K562 (cell line): ENCODE data around the gene OSBPL7. TPM values are rescaled to one million over a fixed set of nuclear protein-coding genes. Genes with fewer than 3 reads are reported as not detected.

Source experiments
- ATF7 ChIP-seq: fragments of 450-650 bp; IDR thresholded peaks from 2 replicates; pipeline ENCODE4 v1.7.1; 2014; ENCODE audit warnings: mild to moderate bottlenecking, moderate library complexity
- E2F1 ChIP-seq: sonication (generic); formaldehyde crosslinking; IDR thresholded peaks from 2 replicates; pipeline ENCODE4 v1.8.1; 2023; ENCODE audit warnings: mild to moderate bottlenecking, missing genetic modification reagents, moderate library complexity
- ETS1 ChIP-seq: conservative IDR thresholded peaks from 2 replicates; pipeline ENCODE4 v1.6.1; 2011; ENCODE audit warnings: low read depth, mild to moderate bottlenecking, low read length; ENCODE audit not compliant: control insufficient read depth
- EZH2 ChIP-seq: IDR thresholded peaks from 2 replicates; pipeline ENCODE4 v1.6.1; 2012; ENCODE audit warnings: low read depth, mild to moderate bottlenecking, inconsistent platforms, low read length, borderline replicate concordance
- GMEB1 ChIP-seq: fragments of 250-450 bp; sonication (Bioruptor Pico); IDR thresholded peaks from 2 replicates; pipeline ENCODE4 v1.4.0; 2020; ENCODE audit warnings: mild to moderate bottlenecking
- HDAC2 ChIP-seq: fragments of 450-650 bp; IDR thresholded peaks from 2 replicates; pipeline ENCODE4 v1.6.1; 2016; ENCODE audit warnings: mild to moderate bottlenecking
- HMGXB4 ChIP-seq: sonication (generic); formaldehyde crosslinking; IDR thresholded peaks from 2 replicates; pipeline ENCODE4 v1.8.1; 2023; ENCODE audit warnings: mild to moderate bottlenecking, missing genetic modification reagents
- KDM4B ChIP-seq, 2 experiments: fragments of 450-650 bp in 1 of 2; sonication (generic) in 1 of 2; IDR thresholded peaks; 2 replicates each; pipeline ENCODE4 v1.6.1; 2016 to 2017; ENCODE audit warnings: borderline replicate concordance in 2 of 2, antibody characterized with exemption in 1 of 2, low read depth in 1 of 2, mild to moderate bottlenecking in 1 of 2
- KLF1 ChIP-seq: fragments of 450-650 bp; IDR thresholded peaks from 2 replicates; pipeline ENCODE4 v1.6.1; 2016; ENCODE audit warnings: missing genetic modification characterization, missing compliant biosample characterization
- KLF16 ChIP-seq: IDR thresholded peaks from 2 replicates; pipeline ENCODE4 v1.6.1; 2016; ENCODE audit warnings: antibody characterized with exemption
- LEF1 ChIP-seq: fragments of 450-650 bp; IDR thresholded peaks from 2 replicates; pipeline ENCODE4 v1.6.1; 2016; ENCODE audit warnings: mild to moderate bottlenecking
- NCOA1 ChIP-seq: fragments of 450-650 bp; IDR thresholded peaks from 2 replicates; pipeline ENCODE4 v1.6.1; 2016; ENCODE audit warnings: low read depth
- NCOA6 ChIP-seq: fragments of 450-650 bp; IDR thresholded peaks from 2 replicates; pipeline ENCODE4 v1.6.1; 2017; ENCODE audit warnings: mild to moderate bottlenecking
- RFX1 ChIP-seq: fragments of 450-650 bp; IDR thresholded peaks from 2 replicates; pipeline ENCODE4 v1.6.1; 2016; ENCODE audit warnings: mild to moderate bottlenecking, moderate library complexity
- TCF7L2 ChIP-seq: fragments of 150-350 bp; IDR thresholded peaks from 2 replicates; pipeline ENCODE4 v1.6.1; 2016; ENCODE audit warnings: low read depth, mild to moderate bottlenecking, low read length, moderate library complexity
- TEAD2 ChIP-seq: fragments of 450-650 bp; IDR thresholded peaks from 2 replicates; pipeline ENCODE4 v1.6.1; 2016; ENCODE audit warnings: missing genetic modification characterization, control low read depth, missing compliant biosample characterization
- ZNF133 ChIP-seq: fragments of 250-450 bp; sonication (Bioruptor Pico); IDR thresholded peaks from 2 replicates; pipeline ENCODE4 v1.4.0; 2020; ENCODE audit warnings: mild to moderate bottlenecking
- ZNF24 ChIP-seq: fragments of 450-650 bp; IDR thresholded peaks from 2 replicates; pipeline ENCODE4 v1.6.1; 2016
- ZNF253 ChIP-seq: fragments of 250-450 bp; sonication (Bioruptor Pico); conservative IDR thresholded peaks from 2 replicates; pipeline ENCODE4 v1.6.1; 2021; ENCODE audit warnings: mild to moderate bottlenecking
- ZNF277 ChIP-seq: fragments of 250-450 bp; sonication (Bioruptor Pico); IDR thresholded peaks from 2 replicates; pipeline ENCODE4 v1.8.0; 2022; ENCODE audit warnings: inconsistent platforms, mild to moderate bottlenecking, moderate library complexity, borderline replicate concordance
- ZNF311 ChIP-seq: fragments of 250-450 bp; sonication (Bioruptor Pico); IDR thresholded peaks from 2 replicates; pipeline ENCODE4 v1.4.0; 2020; ENCODE audit warnings: mild to moderate bottlenecking, moderate library complexity
- ZNF655 ChIP-seq: fragments of 250-450 bp; sonication (Bioruptor Pico); IDR thresholded peaks from 2 replicates; pipeline ENCODE4 v1.5.0; 2021
- ZNF830 ChIP-seq: fragments of 250-450 bp; sonication (Bioruptor Pico); IDR thresholded peaks from 2 replicates; pipeline ENCODE4 v1.5.0; 2021; ENCODE audit warnings: mild to moderate bottlenecking
- polyA plus RNA-seq, 8 experiments: library from polyadenylated mRNA; depleted of rRNA in 4 of 8; stranded (reverse) in 5 of 8; unstranded in 3 of 8; fragments of >200 nt; fragmentation: Nextera tagmentation in 2 of 8; fragmentation: Illumina TruSeq in 1 of 8; extraction: Ambion mirVana in 2 of 8; extraction: Trizol in 1 of 8; gene quantifications; 2 replicates each; pipeline versions ENCODE4 v1.2.1 to v1.2.3, GENCODE V29; 2011 to 2014; ENCODE audit warnings: inconsistent platforms in 1 of 8, missing spikeins in 1 of 8
- total RNA-seq, 7 experiments: library from RNA; depleted of rRNA in 6 of 7; stranded (reverse); fragments of >200 nt in 6 of 7; fragmentation: Illumina TruSeq in 2 of 7; extraction: Trizol in 2 of 7; gene quantifications; 2 replicates each; pipeline versions ENCODE4 v1.2.1 to v1.2.3, GENCODE V29; 2011 to 2021; ENCODE audit warnings: low replicate concordance in 1 of 7

The OSBPL7 gene
- total and polyA plus RNA-seq, 9 of the 15 experiments (the other 6 are each of a cell fraction or from before 2014, with no cell fraction given): 0.32 to 11.9 (median 5.8) TPM

DNA sequence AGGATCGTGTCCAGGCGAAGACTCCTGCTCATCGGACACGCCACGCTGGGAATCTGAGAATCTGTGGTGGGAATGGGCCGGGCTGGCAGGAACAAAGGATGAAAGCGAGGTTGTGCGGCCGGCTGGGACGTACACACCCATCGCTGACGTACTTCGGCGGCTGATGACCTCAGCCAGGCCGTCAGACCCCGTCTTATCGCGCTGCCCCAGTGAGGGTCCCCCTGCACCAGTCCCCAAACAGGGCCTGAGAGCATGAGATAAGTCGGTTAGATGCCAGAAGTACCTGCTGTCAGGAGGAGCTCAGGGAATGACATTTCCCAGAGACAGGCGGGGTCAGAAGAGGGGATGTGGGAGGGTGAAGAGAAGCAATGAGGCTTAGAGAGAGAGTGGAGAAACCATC is 45.3 kb upstream of the OSBPL7 start (continued):
- no peak for TF ChIP-seq E2F1
- peak; percentile 83 for TF ChIP-seq ZNF24
- TF ChIP-seq GMEB1: no peak; the same call in 1 of the 2 replicates
- no peak for TF ChIP-seq ZNF277 (CRISPR knock-in tag)
- peak; percentile 98 for TF ChIP-seq NCOA1
- no peak for TF ChIP-seq NCOA6
- TF ChIP-seq KDM4B (IDR thresholded peaks at IDR 0.05; ENCODE audit: borderline replicate concordance in 2 of 2, low read depth in 1 of 2): no peak
- TF ChIP-seq ATF7: peak; percentile 98
- TF ChIP-seq RFX1: no peak
- TF ChIP-seq HDAC2: peak; percentile 97
- TF ChIP-seq HMGXB4 (CRISPR knock-in tag): no peak
- no peak for TF ChIP-seq TCF7L2
- TF ChIP-seq ZNF253 (CRISPR knock-in tag): no peak
- peak; percentile 98 for TF ChIP-seq KLF1 (tag)
- no peak for TF ChIP-seq ZNF133 (CRISPR knock-in tag)
- TF ChIP-seq ZNF311: peak; percentile 79
- TF ChIP-seq ZNF830 (CRISPR knock-in tag): no peak
- peak; percentile 98 for TF ChIP-seq LEF1
- TF ChIP-seq ZNF655 (CRISPR knock-in tag): no peak
- TF ChIP-seq KLF16: peak; percentile 98
- TF ChIP-seq ETS1: peak; percentile 85
- TF ChIP-seq EZH2: no peak; the same call in 1 of the 2 replicates
- no peak for TF ChIP-seq TEAD2 (tag)
